OCI-LY7 (cell line): ENCODE measurements around the gene VSIR. TPM values are rescaled to one million over a fixed set of nuclear protein-coding genes. Genes with fewer than 3 reads are reported as not detected.

Experiments
- BruUV-seq: library from RNA; stranded (reverse); fragments of 400-500 nt; replicated peaks from 2 replicates; lab custom pipeline; 2021; lab: Mats Ljungman, UMichigan
- CTCF ChIA-PET: fragments of 300-600 bp; sonication (Branson Sonifier 250); formaldehyde crosslinking; loops from one replicate; lab custom pipeline; 2022; ENCODE audit warnings: antibody characterized with exemption; ENCODE audit not compliant: unreplicated experiment; lab: Charles Lee
- POLR2A ChIA-PET: fragments of 300-600 bp; sonication (Branson Sonifier 250); formaldehyde crosslinking; loops from one replicate; lab custom pipeline; 2022; ENCODE audit warnings: antibody characterized with exemption; lab: Charles Lee
- DNase-seq: peaks from one replicate; pipeline ENCODE4 v3.0.0-alpha.2; 2015; ENCODE audit warnings: low spot score
- H2AFZ ChIP-seq: fragments of 200-600 bp; sonication (generic), shearing (Covaris generic); 2 replicates; pipeline ENCODE4 v1.6.1; 2014; ENCODE audit warnings: mild to moderate bottlenecking, antibody characterized with exemption, low read length, moderate library complexity
- H3K27ac ChIP-seq: fragments of 200-600 bp; sonication (generic); 2 replicates; pipeline ENCODE4 v1.5.1; 2014; ENCODE audit warnings: mixed run types, low read depth, mild to moderate bottlenecking, moderate library complexity, low read length, inconsistent platforms; ENCODE audit not compliant: poor library complexity, severe bottlenecking
- H3K36me3 ChIP-seq: fragments of 200-600 bp; sonication (generic); 2 replicates; pipeline ENCODE4 v1.6.1; 2014; ENCODE audit warnings: mild to moderate bottlenecking, antibody characterized with exemption, low read length, moderate library complexity, mixed read lengths; ENCODE audit not compliant: insufficient read depth
- H3K4me1 ChIP-seq: fragments of 200-600 bp; sonication (generic); 2 replicates; pipeline ENCODE4 v1.5.1; 2014; ENCODE audit warnings: mild to moderate bottlenecking, low read length; ENCODE audit not compliant: insufficient read depth, poor library complexity, severe bottlenecking
- H3K4me2 ChIP-seq: fragments of 200-600 bp; sonication (generic); 2 replicates; pipeline ENCODE4 v1.6.1; 2014; ENCODE audit warnings: mild to moderate bottlenecking, low read length
- H3K4me3 ChIP-seq: fragments of 200-600 bp; sonication (generic); 2 replicates; pipeline ENCODE4 v1.5.1; 2014; ENCODE audit warnings: mild to moderate bottlenecking, low read depth, low read length; ENCODE audit not compliant: poor library complexity, severe bottlenecking
- H3K79me2 ChIP-seq: fragments of 200-600 bp; sonication (generic); 2 replicates; pipeline ENCODE4 v1.6.1; 2016; ENCODE audit warnings: low read depth, mild to moderate bottlenecking, low read length, moderate library complexity, mixed read lengths; ENCODE audit not compliant: insufficient read depth
- H3K9me2 ChIP-seq: fragments of 200-600 bp; sonication (generic); 2 replicates; pipeline ENCODE4 v1.6.1; 2016; ENCODE audit warnings: mild to moderate bottlenecking, low read length, mixed read lengths; ENCODE audit not compliant: insufficient read depth
- H3K9me3 ChIP-seq: fragments of 200-600 bp; sonication (generic); 2 replicates; pipeline ENCODE4 v1.6.1; 2014; ENCODE audit warnings: mild to moderate bottlenecking, mixed run types, low read length, mixed read lengths
- H4K20me1 ChIP-seq: fragments of 200-600 bp; sonication (generic); 2 replicates; pipeline ENCODE4 v1.6.1; 2014; ENCODE audit warnings: mild to moderate bottlenecking, antibody characterized with exemption, low read length, moderate library complexity, mixed read lengths; ENCODE audit not compliant: insufficient read depth
- CTCF ChIP-seq: fragments of 200-600 bp; sonication (generic); conservative IDR thresholded peaks from 2 replicates; pipeline ENCODE4 v1.5.1; 2014; ENCODE audit warnings: mild to moderate bottlenecking, antibody characterized with exemption, low read length, moderate library complexity, mixed read lengths
- EZH2phosphoT487 ChIP-seq: fragments of 200-600 bp; sonication (generic); IDR thresholded peaks from 2 replicates; pipeline ENCODE4 v1.6.1; 2018; ENCODE audit warnings: low read depth, borderline replicate concordance, mild to moderate bottlenecking, mixed run types, antibody characterized with exemption, low read length, moderate library complexity, mixed read lengths
- intact Hi-C: fragments of 100-400 bp; cut with micrococcal nuclease; formaldehyde crosslinking; loops from one replicate; pipeline ENCODE4 v1.10.0; 2022; ENCODE audit not compliant: unreplicated experiment
- total RNA-seq, 2 experiments: library from RNA; depleted of rRNA in 1 of 2; stranded (reverse); fragments of >200 nt in 1 of 2; shearing (Covaris generic) in 1 of 2; gene quantifications; 2 replicates each; pipeline ENCODE4 v1.2.3, GENCODE V29; 2014 to 2022

The VSIR gene
- total RNA-seq, 2 experiments from 2014 or later = 2.2 to 9.0 TPM

GRCh38 chr10:71737001-71737833 lies 36.1 kb downstream of the VSIR start:
- Histone ChIP-seq H2AFZ (no peak overlapping the region; the same call in 1 of the 2 replicates), H3K4me3 (no peak overlapping the region), H3K79me2 (no peaks in the 10 kb centered on the region), H3K27ac (no peak overlapping the region), H3K9me2 (no peaks in the 10 kb centered on the region), H4K20me1 (no peaks in the 10 kb centered on the region), H3K4me2 (peak overlapping the region; percentile 4; the same call in 1 of the 2 replicates), H3K4me1 (peaks cover 42% of the 10 kb centered on the region), H3K9me3 (no peaks in the 10 kb centered on the region), H3K36me3 (no peaks in the 10 kb centered on the region)
- ChIA-PET POLR2A (interaction anchor here (0.7 to 1.9 kb wide), 2 partner anchors 11 to 15 kb away, joined by 3 to 4 read pairs; no protein-coding TSS in a partner anchor), CTCF (no interaction called here)
- intact Hi-C loops = no loop called here
- BruUV-seq = no TSS peak
- DNase-seq = no peak
- TF ChIP-seq EZH2phosphoT487 = no peak
- TF ChIP-seq CTCF = no peak

GRCh38 chr10:71736570-71736952 lies 36.8 kb downstream of the VSIR start:
- peak overlapping the region; percentile 66 for H3K4me2 ChIP-seq
- no peak for DNase-seq
- CTCF ChIA-PET = no interaction called here
- no peaks in the 10 kb centered on the region for H3K9me2 ChIP-seq
- H3K9me3 ChIP-seq = no peaks in the 10 kb centered on the region
- H2AFZ ChIP-seq = peak overlapping the region; percentile 77; the same call in 1 of the 2 replicates
- no peak overlapping the region for H3K4me3 ChIP-seq
- POLR2A ChIA-PET = interaction anchor here (0.7 to 1.9 kb wide), 5 partner anchors 10 to 21 kb away, joined by 3 to 5 read pairs (median 3); no protein-coding TSS in a partner anchor
- TF ChIP-seq CTCF (no peak), EZH2phosphoT487 (no peak)
- no peaks in the 10 kb centered on the region for H4K20me1 ChIP-seq
- intact Hi-C loops = no loop called here
- BruUV-seq = no TSS peak
- H3K79me2 ChIP-seq = no peaks in the 10 kb centered on the region
- peaks cover 42% of the 10 kb centered on the region for H3K4me1 ChIP-seq
- H3K36me3 ChIP-seq = no peaks in the 10 kb centered on the region
- H3K27ac ChIP-seq = peak overlapping the region; percentile 42
